Immature natural killer cell (primary cell): ENCODE data around the gene EME1. TPM values are rescaled to one million over a fixed set of nuclear protein-coding genes. Genes with fewer than 3 reads are reported as not detected.
"Not testable (repeated sequence)": the region's sequence is repeated elsewhere in the genome, so short reads cannot be mapped to it uniquely, and the experiment has no call there.

Source experiments
- DNase-seq, 3 donors: peaks; one replicate each; pipeline ENCODE4 v3.0.0; 2022; ENCODE audit warnings: mixed read lengths in 1 of 3
- H3K27ac Mint-ChIP-seq, 6 donors: one replicate each; pipeline ENCODE4 v1.8.0; 2020; ENCODE audit warnings: mixed read lengths in 6 of 6, mild to moderate bottlenecking in 5 of 6, inconsistent platforms in 4 of 6, moderate library complexity in 3 of 6
- H3K27me3 Mint-ChIP-seq, 3 donors: one replicate each; pipeline ENCODE4 v1.8.0; 2020 to 2021; ENCODE audit warnings: low read depth in 3 of 3, mild to moderate bottlenecking in 3 of 3, mixed read lengths in 3 of 3, moderate library complexity in 3 of 3, inconsistent platforms in 1 of 3
- H3K36me3 Mint-ChIP-seq, 3 donors: one replicate each; pipeline ENCODE4 v1.8.0; 2020; ENCODE audit warnings: mixed read lengths in 3 of 3, inconsistent platforms in 2 of 3, mild to moderate bottlenecking in 2 of 3
- H3K4me1 Mint-ChIP-seq, 2 donors: one replicate each; pipeline ENCODE4 v1.8.0; 2020; ENCODE audit warnings: inconsistent platforms in 2 of 2, mild to moderate bottlenecking in 2 of 2, mixed read lengths in 2 of 2, moderate library complexity in 1 of 2
- H3K4me3 Mint-ChIP-seq, 5 donors: one replicate each; pipeline ENCODE4 v1.8.0; 2020; ENCODE audit warnings: mild to moderate bottlenecking in 5 of 5, mixed read lengths in 5 of 5, inconsistent platforms in 3 of 5, moderate library complexity in 3 of 5
- H3K9me3 Mint-ChIP-seq, 6 donors: one replicate each; pipeline ENCODE4 v1.8.0; 2020; ENCODE audit warnings: mild to moderate bottlenecking in 6 of 6, mixed read lengths in 6 of 6, inconsistent platforms in 4 of 6, moderate library complexity in 3 of 6
- polyA plus RNA-seq, 3 donors: library from polyadenylated mRNA; unstranded; fragments of 300-500 nt; fragmentation: Illumina TruSeq; gene quantifications; one replicate each; pipeline ENCODE4 v1.2.3, GENCODE V29; 2021

EME1 gene, protein sequence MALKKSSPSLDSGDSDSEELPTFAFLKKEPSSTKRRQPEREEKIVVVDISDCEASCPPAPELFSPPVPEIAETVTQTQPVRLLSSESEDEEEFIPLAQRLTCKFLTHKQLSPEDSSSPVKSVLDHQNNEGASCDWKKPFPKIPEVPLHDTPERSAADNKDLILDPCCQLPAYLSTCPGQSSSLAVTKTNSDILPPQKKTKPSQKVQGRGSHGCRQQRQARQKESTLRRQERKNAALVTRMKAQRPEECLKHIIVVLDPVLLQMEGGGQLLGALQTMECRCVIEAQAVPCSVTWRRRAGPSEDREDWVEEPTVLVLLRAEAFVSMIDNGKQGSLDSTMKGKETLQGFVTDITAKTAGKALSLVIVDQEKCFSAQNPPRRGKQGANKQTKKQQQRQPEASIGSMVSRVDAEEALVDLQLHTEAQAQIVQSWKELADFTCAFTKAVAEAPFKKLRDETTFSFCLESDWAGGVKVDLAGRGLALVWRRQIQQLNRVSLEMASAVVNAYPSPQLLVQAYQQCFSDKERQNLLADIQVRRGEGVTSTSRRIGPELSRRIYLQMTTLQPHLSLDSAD
- under 1 TPM in 2 of 3 donors, not detected in 1; 0.47 to 0.85 TPM for polyA plus RNA-seq

- Mint-ChIP-seq H3K4me3 (peak within 1 kb of the TSS; percentile 99 to 100 (median 99)), H3K27me3 (peaks cover 4 to 5% (median 5%) of the 10 kb centered on the region in 3 donors), H3K4me1 (peaks cover 28 to 30% of the 10 kb centered on the region in 2 donors), H3K36me3 (peaks cover 4 to 12% (median 7%) of the 10 kb centered on the region in 3 donors), H3K9me3 (no peaks in the 10 kb centered on the region), H3K27ac (peak within 1 kb of the TSS; percentile 97 to 100 (median 98))
- peak; percentile 88 to 91 (median 89) for DNase-seq
Observed at GRCh38 chr17:50372758-50373556, at the start of gene EME1, which contains the start of gene MRPL27. Gene EME1, plus strand, starts transcription at chr17:50373229. Its CDS starts 1,980 bp downstream, at chr17:50375209. Gene MRPL27, minus strand, starts transcription at chr17:50373184. Its CDS starts 14 bp downstream, at chr17:50373170.

GRCh38 chr17:50325906-50326305 is 47.1 kb upstream of the EME1 start:
- H3K27me3 Mint-ChIP-seq = peaks cover 1 to 4% (median 3%) of the 10 kb centered on the region in 3 donors
- no peaks in the 10 kb centered on the region for H3K4me1 Mint-ChIP-seq
- H3K9me3 Mint-ChIP-seq = no peaks in the 10 kb centered on the region
- no peaks in the 10 kb centered on the region for H3K36me3 Mint-ChIP-seq
- no peak for DNase-seq
- H3K27ac Mint-ChIP-seq = no peak overlapping the region
- H3K4me3 Mint-ChIP-seq = no peak overlapping the region

DNA sequence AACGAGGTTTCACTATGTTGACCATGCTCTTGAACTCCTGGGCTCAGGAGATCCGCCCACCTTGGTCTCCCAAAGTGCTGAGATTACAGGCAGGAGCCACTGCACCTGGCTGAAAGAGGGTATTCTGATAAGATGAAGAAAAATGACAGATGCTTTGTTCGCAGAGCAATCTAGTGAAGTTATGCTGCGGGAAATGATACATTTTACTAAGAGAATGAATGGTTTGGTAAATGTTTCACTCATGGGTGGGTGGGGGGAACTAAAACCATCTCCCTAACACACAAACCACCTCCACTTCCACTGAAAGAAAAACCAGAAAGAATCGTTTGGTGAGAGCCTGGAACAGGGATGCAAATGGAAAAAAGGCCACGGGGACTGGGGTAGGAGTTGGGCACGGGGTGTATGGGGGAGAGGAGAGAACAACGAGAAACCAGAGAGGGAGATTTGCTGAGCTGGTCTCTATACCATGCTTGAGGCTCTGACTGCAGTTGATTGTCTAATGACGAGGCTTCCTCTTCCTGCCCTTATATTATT is 46.1 kb upstream of the EME1 start:
- no peaks in the 10 kb centered on the region for H3K9me3 Mint-ChIP-seq

DNA sequence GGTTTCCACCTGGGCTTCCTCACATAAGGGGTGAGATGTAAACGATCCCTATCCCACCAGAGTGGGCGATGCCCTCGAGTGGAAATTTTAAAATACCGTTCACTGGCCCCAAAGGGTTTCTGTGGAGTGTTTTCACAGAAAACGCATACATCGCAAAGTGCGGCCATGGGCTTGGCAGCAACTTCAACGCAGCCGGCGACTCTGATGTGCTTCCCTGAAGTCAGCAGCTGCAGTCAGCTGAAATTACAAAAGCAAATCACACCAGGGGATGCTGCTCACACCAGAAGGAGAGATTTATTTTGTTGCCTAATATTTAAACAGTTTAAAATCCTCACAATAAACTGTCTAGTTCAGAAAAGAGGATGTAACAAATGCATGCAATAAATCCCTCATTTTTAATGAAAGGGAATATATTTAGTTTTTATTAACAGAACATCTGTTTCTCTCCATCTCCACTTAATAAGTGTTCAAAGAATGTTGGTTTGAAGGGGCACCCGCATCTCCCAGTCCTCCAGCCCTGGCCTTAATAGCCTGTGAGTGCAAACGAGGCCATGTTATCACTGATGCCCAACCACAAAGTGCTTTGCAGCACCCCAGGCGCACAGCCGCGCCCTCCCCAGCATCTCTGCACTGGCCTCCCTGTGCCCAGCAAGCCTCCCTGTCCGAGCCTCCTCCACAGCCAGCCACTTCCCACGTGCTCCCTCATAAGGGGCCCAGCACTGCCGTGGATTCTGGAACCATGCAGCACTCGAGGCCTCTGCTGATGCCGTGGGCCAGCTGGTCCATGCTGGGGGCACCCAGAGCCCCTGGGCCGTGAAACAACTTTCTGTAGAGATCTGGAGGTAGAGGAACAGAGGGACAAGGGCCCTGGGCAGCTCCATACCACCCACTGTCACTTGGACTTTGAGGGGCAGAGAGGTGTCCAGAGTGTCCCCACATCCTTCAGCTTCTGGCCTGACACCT is 44.4 kb upstream of the EME1 start:
- Mint-ChIP-seq H3K4me3 (no peak overlapping the region), H3K36me3 (peaks cover 0 to 3% (median 0%) of the 10 kb centered on the region in 3 donors), H3K27me3 (peaks cover 4 to 5% (median 4%) of the 10 kb centered on the region in 3 donors), H3K27ac (no peak overlapping the region), H3K4me1 (peaks cover 1 to 3% of the 10 kb centered on the region in 2 donors), H3K9me3 (no peaks in the 10 kb centered on the region)
- no peak for DNase-seq

More for the DNA sequence above, 46.1 kb upstream of the EME1 start:
- Mint-ChIP-seq H3K4me1 (no peaks in the 10 kb centered on the region), H3K27me3 (peaks cover 1 to 4% (median 3%) of the 10 kb centered on the region in 3 donors), H3K27ac (no peak overlapping the region), H3K36me3 (peaks cover 0 to under 1% (median 0%) of the 10 kb centered on the region in 3 donors), H3K4me3 (no peak overlapping the region)
- no peak for DNase-seq

DNA sequence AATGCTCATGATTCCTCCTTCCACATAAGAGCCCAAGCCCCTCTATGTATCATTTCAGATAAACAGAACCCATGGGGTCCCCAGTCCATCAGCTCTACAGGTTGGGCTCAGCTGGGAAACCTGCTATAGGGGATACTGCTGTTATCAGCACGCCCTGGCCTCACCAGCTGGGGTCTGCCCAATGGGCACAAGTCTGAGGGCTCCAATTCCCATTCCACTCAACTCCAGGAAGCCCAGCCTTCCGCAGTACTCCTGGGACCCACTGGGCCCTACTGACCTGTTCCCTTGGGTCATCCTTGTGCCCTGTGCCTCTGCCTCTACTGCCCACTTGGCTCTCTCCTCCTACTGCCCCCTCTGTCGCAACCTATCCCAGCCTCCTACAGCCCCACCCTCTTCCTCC is 43.3 kb upstream of the EME1 start:
- H3K9me3 Mint-ChIP-seq = no peaks in the 10 kb centered on the region
- DNase-seq = no peak
- H3K4me1 Mint-ChIP-seq = peaks cover 3 to 10% of the 10 kb centered on the region in 2 donors
- peaks cover 0 to 3% (median 0%) of the 10 kb centered on the region in 3 donors for H3K36me3 Mint-ChIP-seq
- peaks cover 4 to 6% (median 4%) of the 10 kb centered on the region in 3 donors for H3K27me3 Mint-ChIP-seq
- no peak overlapping the region for H3K4me3 Mint-ChIP-seq
- no peak overlapping the region for H3K27ac Mint-ChIP-seq

DNA sequence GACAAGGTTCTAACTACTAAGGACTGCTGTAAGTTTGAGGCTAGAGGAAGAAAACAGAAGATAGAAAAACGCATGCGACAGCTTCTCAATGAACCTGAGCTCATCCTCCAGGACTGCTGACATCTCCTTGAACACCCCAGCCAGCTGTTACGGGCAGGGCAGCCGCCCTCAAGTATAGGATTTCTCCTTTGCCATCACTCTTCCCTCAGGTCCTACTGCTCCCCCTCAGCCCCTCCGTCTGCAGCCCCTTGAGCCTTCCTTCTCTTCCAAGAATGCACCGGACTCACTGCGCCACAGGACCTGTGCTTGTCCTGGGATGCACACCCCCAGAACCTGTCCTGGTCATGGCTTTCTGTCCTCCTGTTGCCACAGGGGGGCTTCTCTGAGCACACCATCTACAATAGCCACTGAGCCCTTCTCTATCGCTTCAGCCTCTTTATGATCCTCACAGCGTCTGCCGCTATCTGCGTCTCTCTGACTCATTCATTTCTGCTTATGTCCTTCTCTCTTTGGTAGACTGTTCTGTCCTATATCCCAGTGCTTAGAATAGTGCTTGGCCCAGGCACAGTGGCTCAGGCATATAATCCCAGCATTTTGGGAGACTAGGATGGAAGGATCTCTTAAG is 42.8 kb upstream of the EME1 start:
- H3K36me3 Mint-ChIP-seq = peaks cover 0 to 3% (median 0%) of the 10 kb centered on the region in 3 donors
- DNase-seq = no peak
- H3K4me3 Mint-ChIP-seq = no peak overlapping the region
- H3K9me3 Mint-ChIP-seq = no peaks in the 10 kb centered on the region
- peaks cover 3 to 10% of the 10 kb centered on the region in 2 donors for H3K4me1 Mint-ChIP-seq
- H3K27me3 Mint-ChIP-seq = peaks cover 4 to 6% (median 4%) of the 10 kb centered on the region in 3 donors
- H3K27ac Mint-ChIP-seq = no peak overlapping the region

DNA sequence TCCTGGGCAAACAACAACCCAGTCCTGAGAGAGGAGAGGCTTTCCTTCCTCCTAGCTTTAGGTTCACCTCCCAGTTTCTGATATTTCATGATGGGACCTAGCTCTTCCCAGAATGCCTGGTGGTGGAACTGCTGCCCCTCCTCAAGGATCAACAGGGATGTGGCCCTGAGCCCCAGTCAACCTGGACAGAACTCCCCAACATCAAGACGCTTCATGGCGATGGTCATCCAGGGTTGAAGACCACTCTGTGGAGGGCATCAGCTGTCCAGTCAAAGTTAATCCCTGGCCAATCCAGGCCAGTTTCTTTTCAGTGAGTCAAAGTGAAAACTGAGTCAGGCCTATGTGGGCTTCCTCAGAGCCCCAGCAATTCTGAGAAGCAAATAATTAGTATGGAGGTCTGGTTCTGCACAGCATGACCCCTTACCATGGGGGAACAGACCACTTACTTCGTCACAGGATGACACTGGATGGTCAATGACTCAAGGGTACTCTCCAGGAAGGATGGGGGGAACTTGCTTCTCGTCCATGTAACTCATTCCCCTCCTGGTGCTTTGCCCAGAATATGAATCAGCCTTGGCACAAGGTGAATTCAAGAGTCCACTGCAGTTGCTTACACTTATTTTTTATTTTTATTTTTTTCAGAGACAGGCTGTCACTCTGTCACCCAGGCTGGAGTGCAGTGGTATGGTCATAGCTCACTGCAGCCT is 41.8 kb upstream of the EME1 start:
- H3K4me3 Mint-ChIP-seq = no peak overlapping the region
- no peak overlapping the region for H3K27ac Mint-ChIP-seq
- H3K9me3 Mint-ChIP-seq = no peaks in the 10 kb centered on the region
- H3K36me3 Mint-ChIP-seq = peaks cover 0 to 3% (median 0%) of the 10 kb centered on the region in 3 donors
- H3K4me1 Mint-ChIP-seq = peaks cover 3 to 10% of the 10 kb centered on the region in 2 donors
- DNase-seq = no peak
- peaks cover 4 to 6% (median 4%) of the 10 kb centered on the region in 3 donors for H3K27me3 Mint-ChIP-seq

- H3K36me3 Mint-ChIP-seq = peaks cover 0 to 3% (median 0%) of the 10 kb centered on the region in 3 donors
- DNase-seq = no peak
- no peak overlapping the region for H3K27ac Mint-ChIP-seq
- H3K27me3 Mint-ChIP-seq = peaks cover 2 to 4% (median 3%) of the 10 kb centered on the region in 3 donors
- H3K4me3 Mint-ChIP-seq = no peak overlapping the region
- H3K9me3 Mint-ChIP-seq = no peaks in the 10 kb centered on the region
- H3K4me1 Mint-ChIP-seq = peaks cover 3 to 10% of the 10 kb centered on the region in 2 donors
Observed at GRCh38 chr17:50332196-50332595, 40.8 kb upstream of the EME1 start.

DNA sequence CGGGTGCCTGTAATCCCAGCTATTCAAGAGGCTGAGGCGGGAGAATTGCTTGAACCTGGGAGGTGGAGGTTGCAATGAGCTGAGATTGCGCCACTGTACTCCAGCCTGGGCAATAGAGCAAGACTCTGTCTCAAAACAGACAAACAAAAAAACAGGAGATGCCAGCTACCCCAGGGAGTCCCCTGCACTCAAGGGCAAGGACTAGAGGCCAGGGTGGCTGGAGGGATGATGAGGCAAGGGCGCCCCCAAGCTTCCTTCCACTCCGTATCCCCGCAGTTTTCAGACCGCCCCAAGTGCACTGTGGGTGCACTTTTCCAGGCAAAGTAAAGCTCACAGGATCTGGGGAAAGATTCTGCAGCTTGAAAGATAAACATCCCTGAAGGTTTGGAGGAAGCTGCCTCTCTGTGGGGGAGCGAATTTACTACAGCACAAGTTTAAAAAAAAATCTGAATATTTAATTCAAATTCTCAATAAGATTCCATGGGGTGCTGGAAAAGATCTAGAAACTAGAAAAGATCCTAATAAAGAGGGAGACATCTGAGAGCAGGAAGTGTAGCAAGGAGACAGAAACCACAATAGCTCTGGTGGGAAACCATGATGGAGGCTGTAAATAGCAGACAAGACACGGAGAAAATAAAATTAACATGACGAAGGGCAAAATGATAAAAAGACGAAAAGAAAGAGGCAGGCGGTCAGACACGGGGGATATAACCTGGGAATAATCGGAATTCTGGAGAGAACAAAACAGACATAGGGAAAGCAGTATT is 39.6 kb upstream of the EME1 start:
- not testable (repeated sequence) for DNase-seq, H3K4me1 Mint-ChIP-seq, H3K9me3 Mint-ChIP-seq, H3K36me3 Mint-ChIP-seq, H3K27ac Mint-ChIP-seq, H3K27me3 Mint-ChIP-seq
- H3K4me3 Mint-ChIP-seq = peak overlapping the region in 1 of 5 donors; percentile 17

DNA sequence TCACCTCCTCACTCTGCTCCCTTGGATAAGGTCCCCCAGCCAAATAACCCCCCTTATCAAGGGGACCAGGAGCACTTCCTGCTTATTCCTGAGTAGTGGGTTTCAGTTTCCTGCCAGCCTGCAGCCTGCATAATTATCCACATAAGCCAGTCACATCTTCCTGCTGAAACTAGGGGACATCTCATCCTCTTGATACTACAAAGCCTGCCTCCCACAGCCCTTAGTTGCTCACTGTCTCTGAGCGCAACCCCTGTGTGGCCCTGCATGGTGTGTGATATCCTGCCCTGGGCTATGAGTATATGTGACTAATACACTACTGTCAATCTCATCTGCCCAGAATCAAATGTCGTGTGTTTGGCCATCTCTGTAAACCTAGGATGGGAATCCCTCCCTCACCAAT is 35.1 kb upstream of the EME1 start:
- Mint-ChIP-seq H3K4me3 (no peak overlapping the region), H3K4me1 (peaks cover 3 to 10% of the 10 kb centered on the region in 2 donors), H3K36me3 (peaks cover 4 to 5% (median 5%) of the 10 kb centered on the region in 3 donors), H3K27me3 (peaks cover 2 to 4% (median 2%) of the 10 kb centered on the region in 3 donors), H3K9me3 (peaks cover 0 to 10% (median 2%) of the 10 kb centered on the region in 6 donors), H3K27ac (peak overlapping the region in 1 of 6 donors; percentile 29)
- no peak for DNase-seq

- Mint-ChIP-seq H3K27me3 (peaks cover 1 to 2% (median 2%) of the 10 kb centered on the region in 3 donors), H3K9me3 (peaks cover 0 to 10% (median 2%) of the 10 kb centered on the region in 6 donors), H3K4me1 (peaks cover 2 to 7% of the 10 kb centered on the region in 2 donors), H3K36me3 (peaks cover 4 to 5% (median 5%) of the 10 kb centered on the region in 3 donors), H3K27ac (no peak overlapping the region), H3K4me3 (no peak overlapping the region)
- no peak for DNase-seq
Observed at GRCh38 chr17:50338645-50339044, 34.4 kb upstream of the EME1 start.
